Bronchial epithelial cell (primary cell): Measurements from ENCODE around the gene FOXD2. TPM values are rescaled to one million over a fixed set of nuclear protein-coding genes. Genes with fewer than 3 reads are reported as not detected.

Experiments used
- DNase-seq: peaks from one replicate; pipeline ENCODE4 v3.0.0-alpha.2; 2010; ENCODE audit warnings: low read depth
- FAIRE-seq: peaks from 2 replicates; lab custom pipeline; 2011; peaks lifted over from hg19 to GRCh38; lab: Jason Lieb, UNC
- H3K27me3 ChIP-seq: 2 replicates; pipeline ENCODE4 v1.5.1; 2011; ENCODE audit warnings: low read length; ENCODE audit not compliant: control insufficient read depth, insufficient read depth
- H3K36me3 ChIP-seq: 2 replicates; pipeline ENCODE4 v1.5.1; 2011; ENCODE audit warnings: low read length; ENCODE audit not compliant: control insufficient read depth, insufficient read depth
- H3K4me3 ChIP-seq: 2 replicates; pipeline ENCODE4 v1.5.1; 2011; ENCODE audit warnings: mild to moderate bottlenecking, low read depth, low read length, control low read depth
- total RNA-seq: library from RNA; depleted of rRNA; stranded (reverse); fragments of >200 nt; gene quantifications from 2 replicates; pipeline ENCODE4 v1.2.1, GENCODE V29; 2014
- TF ChIP-seq, protein P1 (sequence below): IDR thresholded peaks from 2 replicates; pipeline ENCODE4 v1.5.1; 2011; ENCODE audit warnings: mild to moderate bottlenecking, moderate library complexity, low read length, control low read depth, inconsistent platforms; ENCODE audit not compliant: insufficient read depth, severe bottlenecking

FOXD2 gene
- under 0.01 TPM in 1 of 2 replicates, not detected in the other for total RNA-seq

GRCh38 chr1:47437447-47438164 lies at the start of gene FOXD2:
FOXD2 (plus strand) TSS chr1:47438044; CDS start chr1:47438136, 92 bp downstream.
- TF ChIP-seq, protein P1, sequence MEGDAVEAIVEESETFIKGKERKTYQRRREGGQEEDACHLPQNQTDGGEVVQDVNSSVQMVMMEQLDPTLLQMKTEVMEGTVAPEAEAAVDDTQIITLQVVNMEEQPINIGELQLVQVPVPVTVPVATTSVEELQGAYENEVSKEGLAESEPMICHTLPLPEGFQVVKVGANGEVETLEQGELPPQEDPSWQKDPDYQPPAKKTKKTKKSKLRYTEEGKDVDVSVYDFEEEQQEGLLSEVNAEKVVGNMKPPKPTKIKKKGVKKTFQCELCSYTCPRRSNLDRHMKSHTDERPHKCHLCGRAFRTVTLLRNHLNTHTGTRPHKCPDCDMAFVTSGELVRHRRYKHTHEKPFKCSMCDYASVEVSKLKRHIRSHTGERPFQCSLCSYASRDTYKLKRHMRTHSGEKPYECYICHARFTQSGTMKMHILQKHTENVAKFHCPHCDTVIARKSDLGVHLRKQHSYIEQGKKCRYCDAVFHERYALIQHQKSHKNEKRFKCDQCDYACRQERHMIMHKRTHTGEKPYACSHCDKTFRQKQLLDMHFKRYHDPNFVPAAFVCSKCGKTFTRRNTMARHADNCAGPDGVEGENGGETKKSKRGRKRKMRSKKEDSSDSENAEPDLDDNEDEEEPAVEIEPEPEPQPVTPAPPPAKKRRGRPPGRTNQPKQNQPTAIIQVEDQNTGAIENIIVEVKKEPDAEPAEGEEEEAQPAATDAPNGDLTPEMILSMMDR: peak; percentile 80
- peak within 1 kb of the TSS; percentile 67 for H3K4me3 ChIP-seq
- peaks cover 20% of the 10 kb centered on the region for H3K27me3 ChIP-seq
- FAIRE-seq (no peak), DNase-seq (peak; percentile 44)
- H3K36me3 ChIP-seq: peaks cover 1% of the 10 kb centered on the region

DNA sequence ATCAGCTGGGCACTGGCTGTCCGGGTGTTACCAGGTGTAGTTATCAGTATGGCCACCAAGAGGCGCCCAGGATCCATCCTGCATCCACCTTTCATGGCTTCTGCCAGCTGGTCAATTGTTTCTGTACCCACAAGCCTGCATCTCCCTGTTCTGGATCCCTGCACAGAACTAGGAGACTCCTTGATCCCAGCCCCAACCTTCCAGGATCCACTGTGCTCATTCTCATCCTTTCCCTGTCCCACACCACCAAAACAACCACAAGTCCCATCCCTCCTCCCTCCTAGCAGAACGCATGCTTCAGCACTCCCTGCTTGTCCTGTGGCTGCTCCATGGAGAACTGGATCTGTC lies 49.0 kb upstream of the FOXD2 start:
- no peaks in the 10 kb centered on the region for H3K36me3 ChIP-seq
- no peaks in the 10 kb centered on the region for H3K27me3 ChIP-seq
- no peak for FAIRE-seq
- no peak overlapping the region for H3K4me3 ChIP-seq
- TF ChIP-seq, protein P1: peak; percentile 93
- DNase-seq: peak; percentile 58

DNA sequence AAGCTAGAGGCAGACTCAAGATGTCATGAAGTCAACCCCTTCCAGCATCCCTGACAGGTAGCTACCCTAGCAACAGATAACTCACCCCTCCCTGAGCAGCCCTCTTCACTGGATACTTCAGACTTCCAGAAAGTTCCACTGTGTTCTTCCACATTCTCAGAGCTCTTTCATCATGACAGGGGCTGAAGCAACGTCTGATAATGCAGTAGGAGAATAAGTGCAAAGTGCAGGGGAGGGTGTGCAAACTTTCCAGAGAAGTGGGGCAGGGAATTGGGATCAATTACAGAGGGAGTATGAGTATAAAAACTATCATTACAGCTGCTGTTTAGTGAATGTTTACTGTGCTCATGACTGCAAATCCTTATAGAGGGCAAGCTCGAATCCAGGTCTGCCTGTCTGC lies 48.1 kb upstream of the FOXD2 start:
- no peak for DNase-seq
- no peak for FAIRE-seq
- TF ChIP-seq, protein P1: no peak
- H3K36me3 ChIP-seq: no peaks in the 10 kb centered on the region
- H3K4me3 ChIP-seq: no peak overlapping the region
- H3K27me3 ChIP-seq: no peaks in the 10 kb centered on the region

DNA sequence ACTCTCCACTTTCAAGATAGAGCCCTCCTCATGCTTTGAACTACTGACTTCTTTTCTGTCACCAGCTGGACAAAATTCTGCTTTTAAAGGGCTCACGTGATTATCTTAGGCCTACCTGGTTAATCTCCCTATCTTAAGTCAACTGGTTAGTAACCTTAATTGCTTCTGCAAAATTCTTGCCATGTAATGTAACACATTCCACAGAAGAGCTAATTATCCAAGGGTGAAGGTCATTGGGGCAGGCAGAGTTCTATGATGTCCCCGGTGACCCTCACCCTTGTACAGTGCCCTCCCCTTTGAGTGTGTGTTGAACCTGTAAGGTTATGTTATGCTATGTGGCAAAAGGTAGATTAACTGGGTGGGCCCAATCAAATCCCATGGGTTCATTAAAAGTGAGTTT lies 47.0 kb upstream of the FOXD2 start:
- TF ChIP-seq, protein P1: no peak
- FAIRE-seq: no peak
- H3K36me3 ChIP-seq: no peaks in the 10 kb centered on the region
- DNase-seq: no peak
- H3K27me3 ChIP-seq: no peaks in the 10 kb centered on the region
- no peak overlapping the region for H3K4me3 ChIP-seq

- FAIRE-seq: no peak
- no peaks in the 10 kb centered on the region for H3K27me3 ChIP-seq
- TF ChIP-seq, protein P1: no peak
These were observed 44.7 kb upstream of the FOXD2 start for GRCh38 chr1:47393141-47393540.

GRCh38 chr1:47395433-47395832 lies 42.4 kb upstream of the FOXD2 start:
- Histone ChIP-seq H3K36me3 (no peaks in the 10 kb centered on the region), H3K27me3 (no peaks in the 10 kb centered on the region), H3K4me3 (no peak overlapping the region)
- no peak for FAIRE-seq
- TF ChIP-seq, protein P1: no peak
- no peak for DNase-seq

More at GRCh38 chr1:47393141-47393540, 44.7 kb upstream of the FOXD2 start:
- peak; percentile 36 for DNase-seq
- Histone ChIP-seq H3K4me3 (no peak overlapping the region), H3K36me3 (no peaks in the 10 kb centered on the region)
